Smooth muscle cell (in vitro differentiated cells): Measurements from ENCODE around the gene SMARCD3. TPM values are rescaled to one million over a fixed set of nuclear protein-coding genes. Genes with fewer than 3 reads are reported as not detected.

Experiments used
- DNase-seq: peaks from one replicate; lab custom pipeline; 2025; ENCODE audit not compliant: unreplicated experiment; lab: John Stamatoyannopoulos, UW
- H2AFZ ChIP-seq: fragments of 200-600 bp; sonication (generic); 2 replicates; pipeline ENCODE4 v1.6.0; 2016; ENCODE audit warnings: antibody characterized with exemption, low read depth, mild to moderate bottlenecking
- H3F3A ChIP-seq: fragments of 200-600 bp; sonication (generic); 2 replicates; pipeline ENCODE4 v1.6.0; 2017; ENCODE audit warnings: antibody characterized with exemption, low read depth
- H3K27ac ChIP-seq: fragments of 200-600 bp; sonication (generic); 2 replicates; pipeline ENCODE4 v1.5.1; 2016; ENCODE audit warnings: low read depth, mild to moderate bottlenecking
- H3K27me3 ChIP-seq: fragments of 200-600 bp; sonication (generic); 2 replicates; pipeline ENCODE4 v1.6.1; 2016; ENCODE audit warnings: low read depth, mild to moderate bottlenecking
- H3K36me3 ChIP-seq: fragments of 200-600 bp; sonication (generic); 2 replicates; pipeline ENCODE4 v1.5.1; 2016; ENCODE audit warnings: low read depth
- H3K4me1 ChIP-seq: fragments of 200-600 bp; sonication (generic); 2 replicates; pipeline ENCODE4 v1.5.1; 2016; ENCODE audit warnings: low read depth
- H3K4me2 ChIP-seq: fragments of 200-600 bp; sonication (generic); 2 replicates; pipeline ENCODE4 v1.6.0; 2016; ENCODE audit warnings: mild to moderate bottlenecking
- H3K4me3 ChIP-seq: fragments of 200-600 bp; sonication (generic); 2 replicates; pipeline ENCODE4 v1.5.1; 2016; ENCODE audit warnings: mild to moderate bottlenecking
- H3K79me2 ChIP-seq: fragments of 200-600 bp; sonication (generic); 2 replicates; pipeline ENCODE4 v1.6.0; 2016; ENCODE audit warnings: low read depth, mild to moderate bottlenecking
- H3K9ac ChIP-seq: fragments of 200-600 bp; sonication (generic); 2 replicates; pipeline ENCODE4 v1.6.0; 2016; ENCODE audit warnings: low read depth
- H3K9me3 ChIP-seq: fragments of 200-600 bp; sonication (generic); replicated peaks from 2 replicates; pipeline ENCODE4 v1.5.1; 2016; ENCODE audit warnings: low read depth
- H4K20me1 ChIP-seq: fragments of 200-600 bp; sonication (generic); 2 replicates; pipeline ENCODE4 v1.6.0; 2016; ENCODE audit warnings: low read depth
- WGBS: methylation state at CpG from one replicate; pipeline ENCODE4 v1.1.7; 2016; ENCODE audit warnings: low lambda C conversion rate; 5-methylcytosine and 5-hydroxymethylcytosine counted together
- microRNA counts: library from miRNA; unstranded; fragments of <30 nt; microRNA quantifications from one replicate; lab custom pipeline; 2016
- polyA plus RNA-seq: library from polyadenylated mRNA; unstranded; fragments of >200 nt; fragmentation: Nextera tagmentation; extraction: Ambion mirVana; gene quantifications from 2 replicates; pipeline ENCODE4 v1.2.1, GENCODE V29; 2016
- total RNA-seq: library from RNA; depleted of rRNA; stranded (reverse); fragments of >200 nt; gene quantifications from 2 replicates; pipeline ENCODE4 v1.2.3, GENCODE V29; 2014
- TF ChIP-seq, protein P1 (sequence below): fragments of 200-600 bp; sonication (generic); IDR thresholded peaks from 2 replicates; pipeline ENCODE4 v1.5.1; 2017; ENCODE audit warnings: borderline replicate concordance, mild to moderate bottlenecking, antibody characterized with exemption; ENCODE audit not compliant: insufficient read depth, poor library complexity, severe bottlenecking

SMARCD3 gene
- total and polyA plus RNA-seq, 2 experiments from 2014 or later: 44.4 to 58.1 TPM

DNA sequence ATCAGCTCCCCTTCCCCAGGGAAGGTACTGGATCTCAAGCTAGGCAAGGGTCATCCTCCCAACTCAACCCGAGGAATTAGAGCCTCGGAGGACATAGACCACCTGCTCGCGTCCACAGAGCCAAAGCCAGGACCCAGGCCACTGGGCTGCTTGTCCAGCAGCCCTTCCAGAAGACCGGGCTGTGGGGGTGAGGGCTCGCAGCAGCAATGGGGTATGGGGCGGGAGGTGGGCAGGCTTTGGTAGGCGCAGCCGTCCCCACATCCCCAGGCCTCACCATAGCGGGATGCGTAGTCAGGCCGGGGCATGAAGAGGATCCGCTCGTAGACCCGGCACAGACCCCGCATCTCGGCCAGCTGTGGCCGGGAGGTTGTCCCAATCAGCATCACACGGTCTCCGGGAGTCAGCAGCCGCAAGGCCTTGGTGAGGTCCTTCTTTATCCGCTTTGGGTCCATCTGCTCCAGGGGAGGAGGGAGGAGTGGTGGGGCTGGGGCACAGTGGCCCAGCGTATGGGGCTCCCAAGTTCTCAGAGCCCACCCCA lies 56.4 kb downstream of the SMARCD3 start:
- Histone ChIP-seq H3K27ac (no peak overlapping the region), H3K4me1 (no peaks in the 10 kb centered on the region), H4K20me1 (no peaks in the 10 kb centered on the region), H3K4me2 (no peak overlapping the region), H3K36me3 (no peaks in the 10 kb centered on the region), H3K9me3 (no peaks in the 10 kb centered on the region), H3K79me2 (no peaks in the 10 kb centered on the region), H2AFZ (no peak overlapping the region), H3F3A (no peaks in the 10 kb centered on the region), H3K9ac (no peak overlapping the region), H3K4me3 (no peak overlapping the region), H3K27me3 (peaks cover 29% of the 10 kb centered on the region)
- TF ChIP-seq, protein P1, sequence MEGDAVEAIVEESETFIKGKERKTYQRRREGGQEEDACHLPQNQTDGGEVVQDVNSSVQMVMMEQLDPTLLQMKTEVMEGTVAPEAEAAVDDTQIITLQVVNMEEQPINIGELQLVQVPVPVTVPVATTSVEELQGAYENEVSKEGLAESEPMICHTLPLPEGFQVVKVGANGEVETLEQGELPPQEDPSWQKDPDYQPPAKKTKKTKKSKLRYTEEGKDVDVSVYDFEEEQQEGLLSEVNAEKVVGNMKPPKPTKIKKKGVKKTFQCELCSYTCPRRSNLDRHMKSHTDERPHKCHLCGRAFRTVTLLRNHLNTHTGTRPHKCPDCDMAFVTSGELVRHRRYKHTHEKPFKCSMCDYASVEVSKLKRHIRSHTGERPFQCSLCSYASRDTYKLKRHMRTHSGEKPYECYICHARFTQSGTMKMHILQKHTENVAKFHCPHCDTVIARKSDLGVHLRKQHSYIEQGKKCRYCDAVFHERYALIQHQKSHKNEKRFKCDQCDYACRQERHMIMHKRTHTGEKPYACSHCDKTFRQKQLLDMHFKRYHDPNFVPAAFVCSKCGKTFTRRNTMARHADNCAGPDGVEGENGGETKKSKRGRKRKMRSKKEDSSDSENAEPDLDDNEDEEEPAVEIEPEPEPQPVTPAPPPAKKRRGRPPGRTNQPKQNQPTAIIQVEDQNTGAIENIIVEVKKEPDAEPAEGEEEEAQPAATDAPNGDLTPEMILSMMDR: no peak
- DNase-seq: no peak
- 97% methylated on average over 22 of the region's 23 CpGs for WGBS

DNA sequence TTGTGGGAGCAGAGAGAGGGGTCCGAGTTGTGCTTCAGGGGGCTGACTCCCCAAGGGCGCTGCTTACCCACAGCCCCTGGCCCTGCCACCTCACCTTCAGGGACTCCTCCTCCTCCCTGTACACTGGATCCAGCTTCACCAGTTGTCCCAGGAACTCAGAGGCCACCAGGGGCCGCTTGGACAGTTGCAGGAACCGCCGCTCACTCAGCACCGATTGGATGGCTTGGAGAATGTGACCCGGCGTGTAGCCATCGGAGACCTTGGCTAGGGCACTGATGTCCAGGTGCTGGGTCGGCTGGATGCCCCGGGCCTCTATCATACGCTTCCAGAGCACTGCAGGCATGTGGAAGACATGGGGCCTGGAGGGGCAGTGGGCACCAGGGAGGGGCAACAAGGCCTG lies 57.0 kb downstream of the SMARCD3 start:
- Histone ChIP-seq H3K9ac (no peak overlapping the region), H3K79me2 (no peaks in the 10 kb centered on the region), H3K27me3 (peaks cover 24% of the 10 kb centered on the region), H3K4me3 (no peak overlapping the region), H3K4me1 (no peaks in the 10 kb centered on the region), H3K36me3 (no peaks in the 10 kb centered on the region), H3F3A (no peaks in the 10 kb centered on the region), H3K4me2 (no peak overlapping the region), H4K20me1 (no peaks in the 10 kb centered on the region), H3K27ac (no peak overlapping the region), H3K9me3 (no peaks in the 10 kb centered on the region), H2AFZ (no peak overlapping the region)
- WGBS: 84% methylated on average over 12 of the region's 12 CpGs
- DNase-seq: no peak
- TF ChIP-seq, protein P1: no peak

DNA sequence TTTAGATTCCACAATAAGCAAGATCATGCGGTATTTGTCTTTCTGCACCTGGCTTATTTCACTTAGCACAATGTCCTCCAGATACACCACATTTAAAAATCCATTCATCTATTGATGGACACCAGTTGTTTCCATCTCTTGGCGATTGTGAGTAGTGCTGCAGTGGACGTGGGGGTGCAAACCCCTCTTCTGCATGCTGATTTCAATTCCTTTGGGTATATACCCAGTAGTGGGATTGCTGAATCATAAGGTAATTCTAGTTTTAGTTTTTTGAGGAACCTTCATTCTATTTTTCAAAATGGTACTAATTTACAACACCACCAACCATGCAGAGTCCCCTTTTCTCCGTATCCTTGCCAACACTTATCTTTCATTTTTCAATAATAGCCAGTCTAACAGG lies 59.5 kb downstream of the SMARCD3 start:
- no peak overlapping the region for H3K4me3 ChIP-seq
- no peaks in the 10 kb centered on the region for H3K36me3 ChIP-seq
- TF ChIP-seq, protein P1: no peak
- no peak for DNase-seq
- H3K4me1 ChIP-seq: no peaks in the 10 kb centered on the region
- H3K27ac ChIP-seq: no peak overlapping the region
- H3K79me2 ChIP-seq: no peaks in the 10 kb centered on the region
- WGBS: 76% methylated on average over 4 of the region's 4 CpGs
- no peak overlapping the region for H3K9ac ChIP-seq
- no peak overlapping the region for H2AFZ ChIP-seq
- no peak overlapping the region for H3K4me2 ChIP-seq
- H4K20me1 ChIP-seq: no peaks in the 10 kb centered on the region
- H3K27me3 ChIP-seq: peaks cover 7% of the 10 kb centered on the region
- H3F3A ChIP-seq: no peaks in the 10 kb centered on the region
- no peaks in the 10 kb centered on the region for H3K9me3 ChIP-seq

MicroRNAs encoded within 50 kb of the gene (microRNA counts, 767-probe panel; counts per million panel counts)
- microRNA hsa-miR-671-3p (lab: Ali Mortazavi, UCI) (183 counts per million), microRNA hsa-miR-671-5p (lab: Ali Mortazavi, UCI) (183 counts per million)

Other genes starting within 250 kb of the SMARCD3 start
- gene ATG9B, start 224.2 kb downstream of the SMARCD3 start, total RNA-seq: 1.7 and 2.6 TPM in 2 replicates
- 6.5 and 16.6 TPM in 2 replicates for gene ATG9B, start 224.2 kb downstream of the SMARCD3 start, polyA plus RNA-seq
- gene ABCB8, start 220.2 kb downstream of the SMARCD3 start, total RNA-seq: 17.3 and 23.4 TPM in 2 replicates
- gene ABCB8, start 220.2 kb downstream of the SMARCD3 start, polyA plus RNA-seq: 24.2 and 27.0 TPM in 2 replicates
- gene ASIC3, start 200.2 kb downstream of the SMARCD3 start, total RNA-seq: 2.2 and 2.3 TPM in 2 replicates
- 2.0 and 4.7 TPM in 2 replicates for gene ASIC3, start 200.2 kb downstream of the SMARCD3 start, polyA plus RNA-seq
- gene CDK5, start 190.8 kb downstream of the SMARCD3 start, total RNA-seq: 18.6 and 22.1 TPM in 2 replicates
- 36.4 and 50.1 TPM in 2 replicates for gene CDK5, start 190.8 kb downstream of the SMARCD3 start, polyA plus RNA-seq
- gene SLC4A2, start 189.1 kb downstream of the SMARCD3 start, total RNA-seq: 42.3 and 89.3 TPM in 2 replicates
- gene SLC4A2, start 189.1 kb downstream of the SMARCD3 start, polyA plus RNA-seq: 96.4 and 104 TPM in 2 replicates
- gene FASTK, start 167.9 kb downstream of the SMARCD3 start, total RNA-seq: 92.0 and 100 TPM in 2 replicates
- gene FASTK, start 167.9 kb downstream of the SMARCD3 start, polyA plus RNA-seq: 177 and 188 TPM in 2 replicates
- 30.3 and 35.9 TPM in 2 replicates for gene TMUB1, start 165.2 kb downstream of the SMARCD3 start, total RNA-seq
- 69.8 and 70.4 TPM in 2 replicates for gene TMUB1, start 165.2 kb downstream of the SMARCD3 start, polyA plus RNA-seq
- 27.2 and 29.8 TPM in 2 replicates for gene AGAP3, start 162.2 kb downstream of the SMARCD3 start, total RNA-seq
- gene AGAP3, start 162.2 kb downstream of the SMARCD3 start, polyA plus RNA-seq: 51.4 and 87.3 TPM in 2 replicates
- gene GBX1, start 81.0 kb downstream of the SMARCD3 start, total RNA-seq: not detected in 2 replicates
- gene GBX1, start 81.0 kb downstream of the SMARCD3 start, polyA plus RNA-seq: not detected in 2 replicates
- not detected in 2 replicates for gene ASB10, start 61.4 kb downstream of the SMARCD3 start, total RNA-seq
- not detected in 2 replicates for gene ASB10, start 61.4 kb downstream of the SMARCD3 start, polyA plus RNA-seq
- not detected in 2 replicates for gene H2BK1, start 38.2 kb downstream of the SMARCD3 start, total RNA-seq
- gene H2BK1, start 38.2 kb downstream of the SMARCD3 start, polyA plus RNA-seq: not detected in 2 replicates
- 30.5 and 35.1 TPM in 2 replicates for gene ABCF2, start 21.5 kb downstream of the SMARCD3 start, total RNA-seq
- gene ABCF2, start 21.5 kb downstream of the SMARCD3 start, polyA plus RNA-seq: 24.2 and 26.5 TPM in 2 replicates
- gene CHPF2, start 16.2 kb downstream of the SMARCD3 start, total RNA-seq: 42.3 and 43.7 TPM in 2 replicates
- gene CHPF2, start 16.2 kb downstream of the SMARCD3 start, polyA plus RNA-seq: 70.8 and 71.8 TPM in 2 replicates
- gene NUB1, start 93.1 kb upstream of the SMARCD3 start, total RNA-seq: 34.7 and 36.9 TPM in 2 replicates
- gene NUB1, start 93.1 kb upstream of the SMARCD3 start, polyA plus RNA-seq: 27.7 and 28.5 TPM in 2 replicates
- 1.3 and 5.6 TPM in 2 replicates for gene WDR86, start 161.3 kb upstream of the SMARCD3 start, total RNA-seq
- 4.1 and 8.3 TPM in 2 replicates for gene WDR86, start 161.3 kb upstream of the SMARCD3 start, polyA plus RNA-seq
- not detected in 2 replicates for gene CRYGN, start 191.4 kb upstream of the SMARCD3 start, total RNA-seq
- gene CRYGN, start 191.4 kb upstream of the SMARCD3 start, polyA plus RNA-seq: 0.13 and 0.19 TPM in 2 replicates